ENCODE measurements around the gene NEU4. TPM values are rescaled to one million over a fixed set of nuclear protein-coding genes. Genes with fewer than 3 reads are reported as not detected.
"Not testable (repeated sequence)": the region's sequence is repeated elsewhere in the genome, so short reads cannot be mapped to it uniquely, and the experiment has no call there.

NEU4 gene
- total RNA-seq, 1 experiment from 2014 or later = not detected

DNA sequence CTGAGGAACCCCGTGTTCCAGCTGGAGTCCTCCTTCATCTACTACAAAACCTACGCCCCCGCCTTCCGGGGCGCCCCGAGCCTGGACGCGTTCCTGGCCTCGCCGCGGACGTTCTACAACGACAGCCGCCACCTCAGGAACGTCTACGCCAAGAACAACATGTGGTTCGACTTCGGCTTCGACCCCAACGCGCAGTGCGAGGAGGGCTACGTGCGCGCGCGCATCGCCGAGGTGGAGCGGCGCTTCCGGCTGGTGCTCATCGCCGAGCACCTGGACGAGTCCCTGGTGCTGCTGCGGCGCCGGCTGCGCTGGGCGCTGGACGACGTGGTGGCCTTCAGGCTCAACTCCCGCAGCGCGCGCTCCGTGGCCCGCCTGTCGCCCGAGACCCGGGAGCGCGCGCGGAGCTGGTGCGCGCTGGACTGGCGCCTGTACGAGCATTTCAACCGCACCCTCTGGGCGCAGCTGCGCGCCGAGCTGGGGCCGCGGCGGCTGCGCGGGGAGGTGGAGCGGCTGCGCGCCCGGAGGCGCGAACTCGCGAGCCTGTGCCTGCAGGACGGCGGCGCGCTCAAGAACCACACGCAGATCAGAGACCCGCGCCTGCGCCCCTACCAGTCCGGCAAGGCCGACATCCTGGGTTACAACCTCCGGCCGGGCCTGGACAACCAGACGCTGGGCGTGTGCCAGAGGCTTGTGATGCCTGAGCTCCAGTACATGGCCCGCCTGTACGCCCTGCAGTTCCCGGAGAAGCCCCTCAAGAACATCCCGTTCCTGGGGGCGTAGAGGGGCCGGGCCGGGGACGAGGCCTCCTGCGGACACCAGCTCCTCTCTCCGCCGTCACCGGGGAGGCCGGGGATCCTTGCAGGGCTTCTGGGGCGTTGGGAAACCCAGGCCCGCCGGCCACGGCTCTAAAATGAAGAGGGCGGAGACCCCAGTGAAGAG lies 5.3 kb upstream of the NEU4 start:
- CTCF ChIA-PET = interaction anchor here (0.7 kb wide), 1 partner anchor 120 kb away, joined by 3 read pairs; no protein-coding TSS in a partner anchor
- DNase-seq (ENCODE audit: unreplicated experiment) = peak; percentile 49
- Mint-ChIP-seq H3K27me3 (ENCODE audit: insufficient read depth, unreplicated experiment) (no peaks in the 10 kb centered on the region), H3K4me1 (ENCODE audit: insufficient read depth, unreplicated experiment) (no peaks in the 10 kb centered on the region), H3K27ac (ENCODE audit: low read depth, unreplicated experiment) (no peak overlapping the region), H3K36me3 (ENCODE audit: insufficient read depth, unreplicated experiment) (no peaks in the 10 kb centered on the region), H3K9me3 (ENCODE audit: unreplicated experiment) (no peaks in the 10 kb centered on the region), H3K4me3 (ENCODE audit: unreplicated experiment) (peak overlapping the region; percentile 60)
- TF ChIP-seq, protein P1, sequence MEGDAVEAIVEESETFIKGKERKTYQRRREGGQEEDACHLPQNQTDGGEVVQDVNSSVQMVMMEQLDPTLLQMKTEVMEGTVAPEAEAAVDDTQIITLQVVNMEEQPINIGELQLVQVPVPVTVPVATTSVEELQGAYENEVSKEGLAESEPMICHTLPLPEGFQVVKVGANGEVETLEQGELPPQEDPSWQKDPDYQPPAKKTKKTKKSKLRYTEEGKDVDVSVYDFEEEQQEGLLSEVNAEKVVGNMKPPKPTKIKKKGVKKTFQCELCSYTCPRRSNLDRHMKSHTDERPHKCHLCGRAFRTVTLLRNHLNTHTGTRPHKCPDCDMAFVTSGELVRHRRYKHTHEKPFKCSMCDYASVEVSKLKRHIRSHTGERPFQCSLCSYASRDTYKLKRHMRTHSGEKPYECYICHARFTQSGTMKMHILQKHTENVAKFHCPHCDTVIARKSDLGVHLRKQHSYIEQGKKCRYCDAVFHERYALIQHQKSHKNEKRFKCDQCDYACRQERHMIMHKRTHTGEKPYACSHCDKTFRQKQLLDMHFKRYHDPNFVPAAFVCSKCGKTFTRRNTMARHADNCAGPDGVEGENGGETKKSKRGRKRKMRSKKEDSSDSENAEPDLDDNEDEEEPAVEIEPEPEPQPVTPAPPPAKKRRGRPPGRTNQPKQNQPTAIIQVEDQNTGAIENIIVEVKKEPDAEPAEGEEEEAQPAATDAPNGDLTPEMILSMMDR (IDR thresholded peaks at IDR 0.05; ENCODE audit: unreplicated experiment) = no peak
- POLR2A ChIA-PET = interaction anchor here (0.7 to 1.2 kb wide), 4 partner anchors 11 to 565 kb away, joined by 3 read pairs; partner anchors contain the start of gene ING5
- BruUV-seq (replicated peaks) = no TSS peak
- intact Hi-C loops (cut with micrococcal nuclease) = no loop called here

DNA sequence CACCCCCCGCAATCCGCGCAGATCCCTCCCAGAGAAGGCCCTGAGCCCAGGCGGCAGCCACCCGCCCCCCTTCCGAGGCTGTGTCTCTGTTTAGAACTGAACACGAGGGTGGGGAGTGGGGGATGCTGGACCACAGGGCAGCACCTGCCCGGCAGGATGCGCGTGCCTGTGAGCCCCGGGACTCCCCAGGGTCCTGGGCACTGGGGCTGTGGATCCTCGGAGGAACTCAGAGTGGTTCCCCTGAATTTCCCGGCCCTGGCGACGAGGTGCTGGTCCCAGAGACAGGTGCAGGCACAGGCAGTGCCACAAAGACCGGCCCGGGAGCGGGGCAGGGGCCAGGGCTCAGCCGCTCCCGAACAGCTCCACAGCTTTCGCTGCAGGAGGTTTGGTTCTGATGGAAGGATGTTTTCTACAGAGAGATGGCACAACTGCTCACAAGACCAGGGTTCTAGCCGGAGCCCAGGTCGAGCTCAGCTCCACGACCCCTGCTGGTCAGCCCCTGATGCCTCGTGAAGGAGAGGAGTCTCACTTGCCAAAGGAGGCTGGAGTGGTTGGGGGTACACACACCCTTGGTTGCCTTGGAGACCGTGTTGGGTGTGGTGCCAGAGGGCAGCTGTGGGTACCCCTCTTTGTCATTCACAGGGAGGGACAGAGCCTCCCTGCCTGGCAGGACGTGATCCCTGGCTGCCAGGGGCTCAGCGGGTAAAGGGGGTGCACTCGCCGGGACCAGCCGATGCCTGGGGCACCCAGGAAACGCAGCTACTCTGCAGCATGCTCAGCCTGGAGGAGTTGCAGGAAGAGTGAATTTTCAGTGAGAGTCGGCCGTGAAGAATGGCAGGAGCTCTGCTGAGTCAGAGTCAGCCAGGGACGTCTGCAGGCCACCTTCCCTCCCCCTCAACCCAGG lies 4.4 kb upstream of the NEU4 start:
- ChIA-PET CTCF (no interaction called here), POLR2A (interaction anchor here (1.1 to 1.2 kb wide), 2 partner anchors 12 to 26 kb away, joined by 3 read pairs; no protein-coding TSS in a partner anchor)
- Mint-ChIP-seq H3K27ac (ENCODE audit: low read depth, unreplicated experiment) (no peak overlapping the region), H3K4me3 (ENCODE audit: unreplicated experiment) (no peak overlapping the region), H3K36me3 (ENCODE audit: insufficient read depth, unreplicated experiment) (no peaks in the 10 kb centered on the region), H3K4me1 (ENCODE audit: insufficient read depth, unreplicated experiment) (no peaks in the 10 kb centered on the region), H3K27me3 (ENCODE audit: insufficient read depth, unreplicated experiment) (no peaks in the 10 kb centered on the region), H3K9me3 (ENCODE audit: unreplicated experiment) (no peaks in the 10 kb centered on the region)
- intact Hi-C loops (cut with micrococcal nuclease) = no loop called here
- TF ChIP-seq, protein P1 (IDR thresholded peaks at IDR 0.05; ENCODE audit: unreplicated experiment) = no peak
- no TSS peak for BruUV-seq (replicated peaks)
- peak; percentile 6 for DNase-seq (ENCODE audit: unreplicated experiment)

DNA sequence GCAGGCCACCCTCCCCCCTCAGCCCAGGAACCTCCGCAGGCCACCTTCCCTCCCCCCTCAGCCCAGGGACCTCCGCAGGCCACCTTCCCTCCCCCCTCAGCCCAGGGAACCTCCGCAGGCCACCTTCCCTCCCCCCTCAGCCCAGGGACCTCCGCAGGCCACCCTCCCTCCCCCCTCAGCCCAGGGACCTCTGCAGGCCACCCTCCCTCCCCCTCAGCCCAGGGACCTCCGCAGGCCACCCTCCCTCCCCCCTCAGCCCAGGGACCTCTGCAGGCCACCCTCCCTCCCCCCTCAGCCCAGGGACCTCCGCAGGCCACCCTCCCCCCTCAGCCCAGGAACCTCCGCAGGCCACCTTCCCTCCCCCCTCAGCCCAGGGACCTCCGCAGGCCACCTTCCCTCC lies 2.8 kb upstream of the NEU4 start:
- BruUV-seq (replicated peaks); H3K4me3 Mint-ChIP-seq (ENCODE audit: unreplicated experiment); CTCF ChIA-PET; H3K9me3 Mint-ChIP-seq (ENCODE audit: unreplicated experiment); intact Hi-C loops (cut with micrococcal nuclease); DNase-seq (ENCODE audit: unreplicated experiment); POLR2A ChIA-PET; H3K27me3 Mint-ChIP-seq (ENCODE audit: insufficient read depth, unreplicated experiment); H3K27ac Mint-ChIP-seq (ENCODE audit: low read depth, unreplicated experiment); H3K36me3 Mint-ChIP-seq (ENCODE audit: insufficient read depth, unreplicated experiment); H3K4me1 Mint-ChIP-seq (ENCODE audit: insufficient read depth, unreplicated experiment): not testable (repeated sequence)

DNA sequence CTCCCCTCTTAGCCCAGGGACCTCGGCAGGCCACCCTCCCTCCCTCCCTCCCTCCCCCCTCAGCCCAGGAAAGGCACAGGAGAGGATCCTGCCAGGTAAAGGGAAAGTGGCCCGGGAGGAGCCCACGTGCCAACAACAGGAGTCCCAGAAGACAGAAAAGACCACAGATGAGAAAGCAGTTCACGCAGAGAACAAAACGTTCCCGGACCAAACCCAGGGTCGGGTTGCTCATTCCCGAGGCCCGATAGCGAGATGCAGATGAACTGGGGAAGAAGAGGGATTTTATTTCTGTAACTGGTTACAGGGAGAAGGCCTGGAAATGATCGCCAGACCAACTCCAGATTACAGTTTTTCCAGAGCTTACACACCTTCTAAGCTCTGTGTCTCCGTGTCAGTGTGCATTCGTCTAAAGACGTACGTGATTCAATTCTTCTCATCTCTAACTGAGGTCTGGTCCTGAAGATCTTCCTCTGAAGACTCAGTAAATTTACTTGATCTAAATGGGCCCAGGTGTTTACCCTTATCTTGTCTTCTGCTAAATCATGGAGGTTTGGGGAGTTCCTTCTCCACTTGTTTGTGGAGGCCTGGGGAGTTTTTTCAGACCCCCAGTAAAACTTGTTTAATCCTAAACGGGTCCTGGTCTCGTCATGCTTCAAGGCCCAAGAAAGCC lies 807 bp upstream of the NEU4 start:
- no peak overlapping the region for H3K27ac Mint-ChIP-seq (ENCODE audit: low read depth, unreplicated experiment)
- BruUV-seq (replicated peaks) = no TSS peak
- TF ChIP-seq, protein P1 (IDR thresholded peaks at IDR 0.05; ENCODE audit: unreplicated experiment) = no peak
- ChIA-PET CTCF (interaction anchor here (0.7 kb wide), 1 partner anchor 858 kb away, joined by 3 read pairs; no protein-coding TSS in a partner anchor), POLR2A (no interaction called here)
- H3K36me3 Mint-ChIP-seq (ENCODE audit: insufficient read depth, unreplicated experiment) = no peaks in the 10 kb centered on the region
- intact Hi-C loops (cut with micrococcal nuclease) = no loop called here
- H3K9me3 Mint-ChIP-seq (ENCODE audit: unreplicated experiment) = no peaks in the 10 kb centered on the region
- H3K4me1 Mint-ChIP-seq (ENCODE audit: insufficient read depth, unreplicated experiment) = no peaks in the 10 kb centered on the region
- no peak for DNase-seq (ENCODE audit: unreplicated experiment)
- no peaks in the 10 kb centered on the region for H3K27me3 Mint-ChIP-seq (ENCODE audit: insufficient read depth, unreplicated experiment)
- no peak overlapping the region for H3K4me3 Mint-ChIP-seq (ENCODE audit: unreplicated experiment)
